CD14-positive monocyte (primary cell): ENCODE results near the gene VCPKMT. TPM values are rescaled to one million over a fixed set of nuclear protein-coding genes. Genes with fewer than 3 reads are reported as not detected.

Source experiments
- DNase-seq, 3 donors: peaks; one replicate each; pipeline ENCODE4 v3.0.0-alpha.2; 2011 to 2022
- H2AFZ ChIP-seq: 2 replicates; pipeline ENCODE4 v1.6.0; 2012; ENCODE audit warnings: mild to moderate bottlenecking, low read depth, low read length, inconsistent platforms; ENCODE audit not compliant: insufficient read depth, poor library complexity, severe bottlenecking
- H3K27ac ChIP-seq, 2 donors: 1 replicate in 1 of 2; 2 replicates in 1 of 2; pipeline ENCODE4 v1.5.1; 2012 to 2013; ENCODE audit warnings: low read length in 2 of 2, control low read depth in 1 of 2, inconsistent platforms in 1 of 2, low read depth in 1 of 2, mild to moderate bottlenecking in 1 of 2
- H3K27me3 ChIP-seq, 2 donors: one replicate each; pipeline versions ENCODE4 v1.6.0 to v1.6.1; 2011 to 2013; ENCODE audit warnings: low read length in 2 of 2; ENCODE audit not compliant: control insufficient read depth in 2 of 2, insufficient read depth in 2 of 2
- H3K36me3 ChIP-seq, 2 donors: replicated peaks in 1 of 2; 1 replicate in 1 of 2; 2 replicates in 1 of 2; pipeline versions ENCODE4 v1.5.1 to v1.6.1; 2012 to 2013; ENCODE audit warnings: low read length in 2 of 2, control low read depth in 1 of 2, inconsistent platforms in 1 of 2, mild to moderate bottlenecking in 1 of 2; ENCODE audit not compliant: insufficient read depth in 2 of 2, control insufficient read depth in 1 of 2
- H3K4me1 ChIP-seq, 2 donors: 1 replicate in 1 of 2; 2 replicates in 1 of 2; pipeline versions ENCODE4 v1.5.1 to v1.6.1; 2012 to 2013; ENCODE audit warnings: low read length in 2 of 2, control low read depth in 1 of 2, inconsistent platforms in 1 of 2, mild to moderate bottlenecking in 1 of 2, moderate library complexity in 1 of 2; ENCODE audit not compliant: insufficient read depth in 2 of 2, control insufficient read depth in 1 of 2
- H3K4me2 ChIP-seq: replicated peaks from 2 replicates; pipeline ENCODE3; 2012; ENCODE audit warnings: low read length, moderate library complexity, mild to moderate bottlenecking; ENCODE audit not compliant: poor library complexity, severe bottlenecking; ENCODE audit errors: extremely low read depth
- H3K4me3 ChIP-seq, 3 experiments: fragments of 200-600 bp in 1 of 3; sonication (generic) in 1 of 3; replicated peaks in 1 of 3; 1 replicate in 2 of 3; 2 replicates in 1 of 3; pipeline ENCODE4 v1.5.1; 2011 to 2013; ENCODE audit warnings: low read length in 3 of 3, mild to moderate bottlenecking in 3 of 3, control low read depth in 2 of 3, low read depth in 2 of 3, inconsistent platforms in 1 of 3, moderate library complexity in 1 of 3
- H3K79me2 ChIP-seq: 2 replicates; pipeline ENCODE4 v1.6.0; 2012; ENCODE audit warnings: mild to moderate bottlenecking, control low read depth, inconsistent platforms, low read length, moderate library complexity; ENCODE audit not compliant: insufficient read depth
- H3K9ac ChIP-seq: 2 replicates; pipeline ENCODE4 v1.6.0; 2017; ENCODE audit warnings: low read length, mild to moderate bottlenecking; ENCODE audit not compliant: insufficient read depth, poor library complexity, severe bottlenecking
- H3K9me3 ChIP-seq, 2 donors: replicated peaks in 1 of 2; 1 replicate in 1 of 2; 2 replicates in 1 of 2; pipeline versions ENCODE4 v1.5.1 to v1.6.1; 2012 to 2013; ENCODE audit warnings: low read length in 2 of 2, control low read depth in 1 of 2; ENCODE audit not compliant: control insufficient read depth in 1 of 2, insufficient read depth in 1 of 2
- H4K20me1 ChIP-seq: 2 replicates; pipeline ENCODE4 v1.6.0; 2012; ENCODE audit warnings: mild to moderate bottlenecking, low read length, control low read depth, moderate library complexity; ENCODE audit not compliant: insufficient read depth
- H3K27ac Mint-ChIP-seq, 7 donors: one replicate each; pipeline ENCODE4 v1.8.0; 2020; ENCODE audit warnings: mild to moderate bottlenecking in 7 of 7, mixed read lengths in 7 of 7, moderate library complexity in 6 of 7, inconsistent platforms in 2 of 7
- H3K27me3 Mint-ChIP-seq, 3 donors: one replicate each; pipeline ENCODE4 v1.8.0; 2021 to 2022; ENCODE audit warnings: low read depth in 3 of 3, mild to moderate bottlenecking in 3 of 3, mixed read lengths in 3 of 3, moderate library complexity in 3 of 3, inconsistent platforms in 1 of 3
- H3K36me3 Mint-ChIP-seq, 2 donors: one replicate each; pipeline ENCODE4 v1.8.0; 2020; ENCODE audit warnings: mixed read lengths in 2 of 2, inconsistent platforms in 1 of 2, mild to moderate bottlenecking in 1 of 2
- H3K4me1 Mint-ChIP-seq: one replicate; pipeline ENCODE4 v1.8.0; 2020; ENCODE audit warnings: mild to moderate bottlenecking, mixed read lengths
- H3K4me3 Mint-ChIP-seq, 2 donors: one replicate each; pipeline ENCODE4 v1.8.0; 2020; ENCODE audit warnings: mild to moderate bottlenecking in 2 of 2, mixed read lengths in 2 of 2, moderate library complexity in 1 of 2
- H3K9me3 Mint-ChIP-seq, 7 donors: one replicate each; pipeline ENCODE4 v1.8.0; 2020 to 2022; ENCODE audit warnings: mixed read lengths in 7 of 7, mild to moderate bottlenecking in 6 of 7, moderate library complexity in 6 of 7, inconsistent platforms in 2 of 7
- WGBS: methylation state at CpG from one replicate; pipeline ENCODE4 v1.1.5; 2013; ENCODE audit warnings: missing lambda C conversion rate; ENCODE audit not compliant: insufficient coverage; 5-methylcytosine and 5-hydroxymethylcytosine counted together
- intact Hi-C, 2 donors: fragments of 100-400 bp; cut with micrococcal nuclease; formaldehyde crosslinking; loops; one replicate each; pipeline versions ENCODE4 v1.15.0 to v1.15.1; 2023
- polyA plus RNA-seq, 3 donors: library from polyadenylated mRNA; depleted of rRNA in 1 of 3; unstranded in 2 of 3; stranded (reverse) in 1 of 3; fragments of 300-500 nt in 2 of 3; fragments of >200 nt in 1 of 3; fragmentation: Illumina TruSeq in 2 of 3; gene quantifications; 1 replicate in 2 of 3; 2 replicates in 1 of 3; pipeline ENCODE4 v1.2.3, GENCODE V29; 2012 to 2021
- TF ChIP-seq, protein P1 (sequence below): fragments of 200-600 bp; IDR thresholded peaks from one replicate; pipeline ENCODE4 v1.8.0; 2022; ENCODE audit warnings: antibody characterized with exemption, mild to moderate bottlenecking

VCPKMT gene
- polyA plus RNA-seq, 3 donors, result 3.4 to 14.2 (median 3.5) TPM

- Mint-ChIP-seq H3K27ac (no peak overlapping the region), H3K4me3 (no peak overlapping the region), H3K4me1 (peaks cover 31% of the 10 kb centered on the region), H3K9me3 (no peaks in the 10 kb centered on the region), H3K36me3 (no peaks in the 10 kb centered on the region), H3K27me3 (peaks cover 0 to 3% (median 0%) of the 10 kb centered on the region in 3 donors)
- DNase-seq, result no peak
- H3K27me3 ChIP-seq, result no peaks in the 10 kb centered on the region
- no peak overlapping the region for H3K4me3 ChIP-seq
- H3K36me3 ChIP-seq, result no peaks in the 10 kb centered on the region
- TF ChIP-seq, protein P1, sequence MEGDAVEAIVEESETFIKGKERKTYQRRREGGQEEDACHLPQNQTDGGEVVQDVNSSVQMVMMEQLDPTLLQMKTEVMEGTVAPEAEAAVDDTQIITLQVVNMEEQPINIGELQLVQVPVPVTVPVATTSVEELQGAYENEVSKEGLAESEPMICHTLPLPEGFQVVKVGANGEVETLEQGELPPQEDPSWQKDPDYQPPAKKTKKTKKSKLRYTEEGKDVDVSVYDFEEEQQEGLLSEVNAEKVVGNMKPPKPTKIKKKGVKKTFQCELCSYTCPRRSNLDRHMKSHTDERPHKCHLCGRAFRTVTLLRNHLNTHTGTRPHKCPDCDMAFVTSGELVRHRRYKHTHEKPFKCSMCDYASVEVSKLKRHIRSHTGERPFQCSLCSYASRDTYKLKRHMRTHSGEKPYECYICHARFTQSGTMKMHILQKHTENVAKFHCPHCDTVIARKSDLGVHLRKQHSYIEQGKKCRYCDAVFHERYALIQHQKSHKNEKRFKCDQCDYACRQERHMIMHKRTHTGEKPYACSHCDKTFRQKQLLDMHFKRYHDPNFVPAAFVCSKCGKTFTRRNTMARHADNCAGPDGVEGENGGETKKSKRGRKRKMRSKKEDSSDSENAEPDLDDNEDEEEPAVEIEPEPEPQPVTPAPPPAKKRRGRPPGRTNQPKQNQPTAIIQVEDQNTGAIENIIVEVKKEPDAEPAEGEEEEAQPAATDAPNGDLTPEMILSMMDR, result no peak
- intact Hi-C loops, result no loop called here
- H3K9ac ChIP-seq, result no peak overlapping the region
- no peak overlapping the region for H3K4me2 ChIP-seq
- 43% methylated on average over 1 of the region's 2 CpGs for WGBS
- H4K20me1 ChIP-seq, result no peaks in the 10 kb centered on the region
- peaks cover 24 to 33% of the 10 kb centered on the region in 2 donors for H3K4me1 ChIP-seq
- H3K79me2 ChIP-seq, result no peaks in the 10 kb centered on the region
- H3K9me3 ChIP-seq, result no peaks in the 10 kb centered on the region
- H2AFZ ChIP-seq, result no peak overlapping the region
- no peak overlapping the region for H3K27ac ChIP-seq
These were observed 47.0 kb downstream of the VCPKMT start for GRCh38 chr14:50069325-50069724.

DNA sequence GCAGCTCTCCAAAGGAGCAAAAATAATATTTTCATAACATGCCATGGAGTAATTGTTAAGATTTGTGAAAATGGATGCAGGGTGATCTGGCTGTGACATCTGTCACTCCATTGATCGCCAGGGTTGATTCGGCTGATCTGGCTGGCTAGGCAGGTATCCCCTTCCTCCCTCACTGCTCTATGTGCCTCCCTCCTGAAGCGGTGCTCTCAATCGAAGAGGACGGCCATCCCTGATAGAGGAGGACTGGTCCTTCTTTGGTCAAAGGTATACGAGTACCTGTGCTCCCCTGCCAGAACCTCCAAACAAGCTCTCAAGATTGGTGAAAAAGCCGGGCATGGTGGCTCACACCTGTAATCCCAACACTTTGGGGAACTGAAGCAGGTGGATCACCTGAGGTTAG, 47.9 kb downstream of the VCPKMT start:
- H3K27ac ChIP-seq, result no peak overlapping the region
- no peak for DNase-seq
- Mint-ChIP-seq H3K27me3 (peaks cover 0 to 3% (median 0%) of the 10 kb centered on the region in 3 donors), H3K36me3 (no peaks in the 10 kb centered on the region), H3K4me1 (peaks cover 38% of the 10 kb centered on the region), H3K9me3 (no peaks in the 10 kb centered on the region), H3K27ac (peak overlapping the region in 1 of 7 donors; percentile 30), H3K4me3 (no peak overlapping the region)
- H3K4me3 ChIP-seq, result no peak overlapping the region
- H3K36me3 ChIP-seq, result no peaks in the 10 kb centered on the region
- no peak overlapping the region for H3K9ac ChIP-seq
- intact Hi-C loops, result no loop called here
- no peaks in the 10 kb centered on the region for H3K27me3 ChIP-seq
- 100% methylated on average over 2 of the region's 7 CpGs for WGBS
- H4K20me1 ChIP-seq, result no peaks in the 10 kb centered on the region
- no peaks in the 10 kb centered on the region for H3K9me3 ChIP-seq
- no peak overlapping the region for H3K4me2 ChIP-seq
- H3K4me1 ChIP-seq, result peaks cover 32 to 41% of the 10 kb centered on the region in 2 donors
- TF ChIP-seq, protein P1, result no peak
- H3K79me2 ChIP-seq, result no peaks in the 10 kb centered on the region
- H2AFZ ChIP-seq, result no peak overlapping the region
